ENCODE measurements around the gene ZNF469. TPM values are rescaled to one million over a fixed set of nuclear protein-coding genes. Genes with fewer than 3 reads are reported as not detected.

The ZNF469 gene
- total RNA-seq, 1 donor from 2014 or later, result 60.5 TPM

DNA sequence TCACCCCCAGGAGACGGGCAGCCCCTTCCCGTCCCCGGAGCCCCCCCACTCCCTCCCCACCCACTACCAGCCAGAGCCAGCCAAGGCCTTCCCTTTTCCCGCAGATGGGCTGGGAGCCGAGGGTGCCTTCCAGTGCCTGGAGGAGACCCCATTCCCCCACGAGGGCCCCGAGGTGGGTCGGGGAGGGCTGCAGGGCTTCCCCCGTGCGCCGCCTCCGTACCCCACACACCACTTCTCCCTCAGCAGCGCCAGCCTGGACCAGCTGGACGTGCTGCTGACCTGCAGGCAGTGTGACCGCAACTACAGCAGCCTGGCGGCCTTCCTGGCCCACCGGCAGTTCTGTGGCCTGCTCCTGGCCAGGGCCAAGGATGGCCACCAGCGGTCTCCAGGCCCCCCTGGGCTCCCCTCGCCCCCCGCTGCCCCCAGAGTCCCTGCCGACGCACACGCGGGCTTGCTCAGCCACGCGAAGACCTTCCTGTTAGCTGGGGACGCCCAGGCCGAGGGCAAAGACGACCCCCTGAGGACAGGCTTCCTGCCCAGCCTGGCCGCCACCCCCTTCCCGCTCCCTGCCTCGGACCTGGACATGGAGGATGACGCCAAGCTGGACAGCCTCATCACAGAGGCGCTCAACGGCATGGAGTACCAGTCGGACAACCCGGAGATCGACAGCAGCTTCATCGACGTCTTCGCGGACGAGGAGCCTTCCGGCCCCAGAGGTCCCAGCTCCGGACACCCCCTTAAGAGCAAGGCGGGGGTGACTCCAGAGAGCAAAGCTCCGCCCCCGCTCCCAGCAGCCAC, 46.8 kb downstream of the ZNF469 start:
- no peaks in the 10 kb centered on the region for H3K27me3 Mint-ChIP-seq (ENCODE audit: low read depth)
- no peak overlapping the region for H3K4me3 Mint-ChIP-seq (ENCODE audit: unreplicated experiment)
- peaks cover 7% of the 10 kb centered on the region for H3K36me3 Mint-ChIP-seq (ENCODE audit: low read depth)
- no peak for DNase-seq (ENCODE audit: low spot score)
- TF ChIP-seq, protein P1, sequence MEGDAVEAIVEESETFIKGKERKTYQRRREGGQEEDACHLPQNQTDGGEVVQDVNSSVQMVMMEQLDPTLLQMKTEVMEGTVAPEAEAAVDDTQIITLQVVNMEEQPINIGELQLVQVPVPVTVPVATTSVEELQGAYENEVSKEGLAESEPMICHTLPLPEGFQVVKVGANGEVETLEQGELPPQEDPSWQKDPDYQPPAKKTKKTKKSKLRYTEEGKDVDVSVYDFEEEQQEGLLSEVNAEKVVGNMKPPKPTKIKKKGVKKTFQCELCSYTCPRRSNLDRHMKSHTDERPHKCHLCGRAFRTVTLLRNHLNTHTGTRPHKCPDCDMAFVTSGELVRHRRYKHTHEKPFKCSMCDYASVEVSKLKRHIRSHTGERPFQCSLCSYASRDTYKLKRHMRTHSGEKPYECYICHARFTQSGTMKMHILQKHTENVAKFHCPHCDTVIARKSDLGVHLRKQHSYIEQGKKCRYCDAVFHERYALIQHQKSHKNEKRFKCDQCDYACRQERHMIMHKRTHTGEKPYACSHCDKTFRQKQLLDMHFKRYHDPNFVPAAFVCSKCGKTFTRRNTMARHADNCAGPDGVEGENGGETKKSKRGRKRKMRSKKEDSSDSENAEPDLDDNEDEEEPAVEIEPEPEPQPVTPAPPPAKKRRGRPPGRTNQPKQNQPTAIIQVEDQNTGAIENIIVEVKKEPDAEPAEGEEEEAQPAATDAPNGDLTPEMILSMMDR (IDR thresholded peaks at IDR 0.05), result no peak
- H3K9me3 Mint-ChIP-seq (ENCODE audit: low read depth), result no peaks in the 10 kb centered on the region
- H3K4me1 Mint-ChIP-seq (ENCODE audit: low read depth), result no peaks in the 10 kb centered on the region
- H3K27ac Mint-ChIP-seq (ENCODE audit: unreplicated experiment), result no peak overlapping the region

DNA sequence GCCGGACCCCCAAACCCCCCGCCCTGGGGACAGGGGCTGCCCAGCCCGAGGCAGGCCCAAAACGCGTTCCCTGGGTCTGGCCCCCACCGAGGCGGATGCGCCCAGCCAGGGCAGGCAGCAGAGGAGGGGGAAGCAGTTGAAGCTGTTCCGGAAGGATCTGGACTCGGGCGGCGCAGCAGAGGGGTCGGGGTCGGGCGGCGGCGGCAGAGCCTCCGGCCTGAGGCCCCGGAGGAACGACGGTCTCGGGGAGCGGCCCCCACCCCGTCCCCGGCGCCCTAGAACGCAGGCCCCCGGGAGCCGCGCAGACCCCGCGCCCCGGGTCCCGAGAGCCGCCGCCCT, 47.4 kb downstream of the ZNF469 start:
- Mint-ChIP-seq H3K4me1 (ENCODE audit: low read depth) (no peaks in the 10 kb centered on the region), H3K4me3 (ENCODE audit: unreplicated experiment) (no peak overlapping the region), H3K27ac (ENCODE audit: unreplicated experiment) (no peak overlapping the region), H3K36me3 (ENCODE audit: low read depth) (peaks cover 4% of the 10 kb centered on the region), H3K27me3 (ENCODE audit: low read depth) (no peaks in the 10 kb centered on the region), H3K9me3 (ENCODE audit: low read depth) (no peaks in the 10 kb centered on the region)
- TF ChIP-seq, protein P1 (IDR thresholded peaks at IDR 0.05), result no peak
- DNase-seq (ENCODE audit: low spot score), result no peak

DNA sequence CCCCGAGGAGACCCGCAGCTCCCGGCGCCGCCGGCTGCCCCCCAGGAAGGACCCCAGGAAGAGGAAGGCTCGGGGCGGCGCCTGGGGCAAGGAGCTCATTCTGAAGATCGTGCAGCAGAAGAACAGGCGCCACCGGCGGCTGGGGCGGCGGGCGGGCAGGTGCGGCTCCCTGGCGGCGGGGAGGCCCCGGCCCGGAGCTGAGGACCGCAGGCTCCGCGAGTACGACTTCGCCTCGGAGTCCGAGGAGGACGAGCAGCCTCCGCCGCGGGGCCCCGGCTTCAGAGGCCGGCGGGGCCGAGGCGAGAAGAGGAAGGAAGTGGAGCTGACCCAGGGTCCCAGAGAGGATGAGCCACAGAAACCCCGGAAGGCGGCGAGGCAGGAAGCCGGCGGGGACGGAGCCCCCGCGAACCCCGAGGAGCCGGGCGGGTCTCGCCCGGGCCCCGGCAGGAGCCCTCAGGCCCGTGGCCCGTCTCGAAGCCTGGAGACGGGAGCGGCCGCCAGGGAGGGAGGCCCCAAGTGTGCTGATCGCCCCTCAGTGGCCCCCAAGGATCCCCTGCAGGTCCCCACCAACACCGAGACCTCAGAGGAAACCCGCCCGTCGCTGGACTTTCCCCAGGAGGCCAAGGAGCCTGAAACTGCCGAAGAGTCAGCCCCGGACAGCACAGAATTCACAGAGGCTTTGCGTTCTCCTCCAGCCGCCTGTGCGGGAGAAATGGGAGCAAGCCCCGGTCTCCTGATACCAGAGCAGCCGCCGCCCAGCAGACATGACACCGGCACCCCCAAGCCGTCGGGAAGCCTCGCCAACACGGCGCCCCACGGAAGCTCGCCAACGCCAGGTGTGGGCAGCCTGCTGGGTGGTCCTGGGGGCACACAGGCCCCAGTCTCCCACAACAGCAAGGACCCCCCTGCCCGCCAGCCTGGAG, 48.0 kb downstream of the ZNF469 start:
- Mint-ChIP-seq H3K27me3 (ENCODE audit: low read depth) (no peaks in the 10 kb centered on the region), H3K4me1 (ENCODE audit: low read depth) (no peaks in the 10 kb centered on the region), H3K4me3 (ENCODE audit: unreplicated experiment) (no peak overlapping the region), H3K27ac (ENCODE audit: unreplicated experiment) (no peak overlapping the region), H3K36me3 (ENCODE audit: low read depth) (peaks cover 3% of the 10 kb centered on the region), H3K9me3 (ENCODE audit: low read depth) (no peaks in the 10 kb centered on the region)
- TF ChIP-seq, protein P1 (IDR thresholded peaks at IDR 0.05), result no peak
- no peak for DNase-seq (ENCODE audit: low spot score)

DNA sequence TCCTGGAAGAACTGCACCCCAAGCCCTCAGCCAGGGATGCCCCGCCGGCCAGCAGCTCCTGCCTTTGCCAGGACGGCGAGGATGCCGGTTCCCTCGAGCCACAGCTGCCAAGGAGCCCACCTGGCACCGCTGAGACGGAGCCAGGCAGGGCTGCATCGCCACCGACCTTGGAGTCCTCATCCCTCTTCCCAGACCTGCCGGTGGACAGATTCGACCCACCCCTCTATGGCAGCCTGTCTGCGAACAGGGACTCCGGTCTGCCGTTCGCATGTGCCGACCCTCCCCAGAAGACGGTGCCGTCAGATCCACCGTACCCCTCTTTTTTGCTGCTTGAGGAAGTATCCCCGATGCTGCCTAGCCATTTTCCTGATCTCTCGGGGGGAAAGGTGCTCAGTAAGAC, 48.9 kb downstream of the ZNF469 start:
- no peak for DNase-seq (ENCODE audit: low spot score)
- Mint-ChIP-seq H3K27me3 (ENCODE audit: low read depth) (no peaks in the 10 kb centered on the region), H3K27ac (ENCODE audit: unreplicated experiment) (no peak overlapping the region), H3K36me3 (ENCODE audit: low read depth) (peaks cover 3% of the 10 kb centered on the region), H3K4me3 (ENCODE audit: unreplicated experiment) (no peak overlapping the region), H3K9me3 (ENCODE audit: low read depth) (no peaks in the 10 kb centered on the region), H3K4me1 (ENCODE audit: low read depth) (no peaks in the 10 kb centered on the region)
- TF ChIP-seq, protein P1 (IDR thresholded peaks at IDR 0.05), result no peak

GRCh38 chr16:88432174-88432573, 49.4 kb downstream of the ZNF469 start:
- Mint-ChIP-seq H3K4me3 (ENCODE audit: unreplicated experiment) (no peak overlapping the region), H3K9me3 (ENCODE audit: low read depth) (no peaks in the 10 kb centered on the region), H3K27me3 (ENCODE audit: low read depth) (no peaks in the 10 kb centered on the region), H3K27ac (ENCODE audit: unreplicated experiment) (no peak overlapping the region), H3K36me3 (ENCODE audit: low read depth) (peaks cover 3% of the 10 kb centered on the region), H3K4me1 (ENCODE audit: low read depth) (no peaks in the 10 kb centered on the region)
- DNase-seq (ENCODE audit: low spot score), result no peak
- TF ChIP-seq, protein P1 (IDR thresholded peaks at IDR 0.05), result no peak

Data from chondrocyte (in vitro differentiated cells).